Esophagus squamous epithelium (tissue), 4 donors: ENCODE data around the gene ASIP.

ENCODE experiments used
- CTCF ChIP-seq, 6 experiments: fragments of 450-650 bp in 4 of 6; fragments of 200-600 bp in 2 of 6; sonication (generic) in 2 of 6; IDR thresholded peaks; one replicate each; pipeline ENCODE4 v1.5.1; 2016 to 2019; ENCODE audit warnings: antibody characterized with exemption in 6 of 6, mild to moderate bottlenecking in 4 of 6, moderate library complexity in 4 of 6
- POLR2A ChIP-seq, 4 donors: fragments of 450-650 bp; IDR thresholded peaks; one replicate each; pipeline ENCODE4 v1.6.1; 2017; ENCODE audit warnings: antibody characterized with exemption in 4 of 4, mild to moderate bottlenecking in 4 of 4, moderate library complexity in 3 of 4

- TF ChIP-seq CTCF (IDR thresholded peaks at IDR 0.05) (no peak), POLR2A (IDR thresholded peaks at IDR 0.05) (no peak)
Measured at GRCh38 chr20:34211591-34211990, 29.6 kb upstream of the ASIP start.
